SK-N-SH (cell line): ENCODE measurements around the gene CREB5. TPM values are rescaled to one million over a fixed set of nuclear protein-coding genes. Genes with fewer than 3 reads are reported as not detected.

Experiments
- CTCF ChIA-PET: fragments of 300-600, 350-600 bp; formaldehyde crosslinking; extraction: SDS; loops from one replicate; lab custom pipeline; 2021; lab: Yijun Ruan, JAX
- POLR2A ChIA-PET: fragments of 350-600 bp; sonication (Branson Sonifier 250); formaldehyde crosslinking; extraction: SDS; loops from one replicate; lab custom pipeline; 2020; ENCODE audit warnings: antibody characterized with exemption, inconsistent platforms; lab: Yijun Ruan, JAX
- DNase-seq: peaks from one replicate; pipeline ENCODE4 v3.0.0; 2012
- H2AFZ ChIP-seq: fragments of 200-600 bp; sonication (generic); 2 replicates; pipeline ENCODE4 v1.8.1; 2016; ENCODE audit warnings: antibody characterized with exemption, mild to moderate bottlenecking, low read depth
- H3F3A ChIP-seq: fragments of 200-600 bp; sonication (generic); replicated peaks from 2 replicates; pipeline ENCODE3; 2016; ENCODE audit warnings: antibody characterized with exemption, mild to moderate bottlenecking; ENCODE audit not compliant: insufficient read depth
- H3K27ac ChIP-seq, 2 experiments: fragments of 200-500 bp in 1 of 2; fragments of 200-600 bp in 1 of 2; sonication (Bioruptor generic) in 1 of 2; sonication (generic), shearing (Covaris generic) in 1 of 2; 2 replicates each; pipeline versions ENCODE4 v1.5.1 to v1.6.1; 2014 to 2016; ENCODE audit warnings: low read depth in 2 of 2, inconsistent platforms in 1 of 2, low read length in 1 of 2, mild to moderate bottlenecking in 1 of 2, mixed read lengths in 1 of 2
- H3K27me3 ChIP-seq: fragments of 200-600 bp; sonication (generic), shearing (Covaris generic); 2 replicates; pipeline ENCODE4 v1.6.1; 2016; ENCODE audit warnings: mixed run types; ENCODE audit not compliant: insufficient read depth
- H3K36me3 ChIP-seq, 2 experiments: fragments of 200-500 bp in 1 of 2; fragments of 200-600 bp in 1 of 2; sonication (Bioruptor generic) in 1 of 2; sonication (generic) in 1 of 2; replicated peaks in 1 of 2; 2 replicates each; pipeline versions ENCODE3 to v1.5.1; 2014 to 2016; ENCODE audit warnings: low read length in 1 of 2, mild to moderate bottlenecking in 1 of 2; ENCODE audit not compliant: insufficient read depth in 2 of 2, control insufficient read depth in 1 of 2
- H3K4me1 ChIP-seq, 2 experiments: fragments of 200-500 bp in 1 of 2; fragments of 200-600 bp in 1 of 2; sonication (Bioruptor generic) in 1 of 2; sonication (generic), shearing (Covaris generic) in 1 of 2; 2 replicates each; pipeline versions ENCODE4 v1.5.1 to v1.6.1; 2014 to 2016; ENCODE audit warnings: low read depth in 1 of 2, low read length in 1 of 2, mixed run types in 1 of 2; ENCODE audit not compliant: insufficient read depth in 2 of 2, control insufficient read depth in 1 of 2
- H3K4me2 ChIP-seq: fragments of 200-600 bp; sonication (generic), shearing (Covaris generic); 2 replicates; pipeline ENCODE4 v1.6.1; 2017; ENCODE audit warnings: mixed run types
- H3K4me3 ChIP-seq, 2 experiments: fragments of 200-500 bp in 1 of 2; fragments of 200-600 bp in 1 of 2; sonication (Bioruptor generic) in 1 of 2; sonication (generic), shearing (Covaris generic) in 1 of 2; 2 replicates each; pipeline versions ENCODE4 v1.5.1 to v1.8.1; 2014 to 2016; ENCODE audit warnings: low read depth in 2 of 2, inconsistent platforms in 1 of 2, low read length in 1 of 2, mild to moderate bottlenecking in 1 of 2, mixed read lengths in 1 of 2, moderate library complexity in 1 of 2
- H3K79me2 ChIP-seq: fragments of 200-600 bp; sonication (generic); 2 replicates; pipeline ENCODE4 v1.8.1; 2017; ENCODE audit warnings: mild to moderate bottlenecking; ENCODE audit not compliant: insufficient read depth
- H3K9ac ChIP-seq: fragments of 200-600 bp; sonication (generic); 2 replicates; pipeline ENCODE4 v1.6.1; 2017; ENCODE audit warnings: mixed run types
- H3K9me2 ChIP-seq: fragments of 200-600 bp; sonication (generic); 2 replicates; pipeline ENCODE4 v1.6.1; 2017; ENCODE audit warnings: mixed run types
- H3K9me3 ChIP-seq: fragments of 200-600 bp; sonication (generic); 2 replicates; pipeline ENCODE4 v1.6.1; 2017; ENCODE audit warnings: mixed run types, mild to moderate bottlenecking, moderate library complexity
- H4K20me1 ChIP-seq: fragments of 200-600 bp; sonication (generic); 2 replicates; pipeline ENCODE4 v1.6.1; 2017; ENCODE audit warnings: mild to moderate bottlenecking, mixed run types; ENCODE audit not compliant: insufficient read depth
- CHD2 ChIP-seq: fragments of 150-350 bp; IDR thresholded peaks from 2 replicates; pipeline ENCODE4 v1.6.1; 2018; ENCODE audit warnings: low read length; ENCODE audit not compliant: partially characterized antibody
- ELF1 ChIP-seq: IDR thresholded peaks from 2 replicates; pipeline ENCODE4 v1.4.0; 2012
- EP300 ChIP-seq, 2 experiments: IDR thresholded peaks; 2 replicates each; pipeline versions ENCODE4 v1.4.0 to v1.6.1; 2012; ENCODE audit warnings: borderline replicate concordance in 1 of 2, low read depth in 1 of 2, low read length in 1 of 2
- FOSL2 ChIP-seq: IDR thresholded peaks from 2 replicates; pipeline ENCODE4 v1.4.0; 2012; ENCODE audit warnings: low read depth, mild to moderate bottlenecking, moderate library complexity, borderline replicate concordance
- FOXM1 ChIP-seq: IDR thresholded peaks from 2 replicates; pipeline ENCODE4 v1.4.0; 2012; ENCODE audit warnings: low read depth, mild to moderate bottlenecking
- GABPA ChIP-seq: IDR thresholded peaks from 2 replicates; pipeline ENCODE4 v1.4.0; 2012; ENCODE audit warnings: low read depth, mild to moderate bottlenecking
- JUND ChIP-seq: IDR thresholded peaks from 2 replicates; pipeline ENCODE4 v1.4.0; 2012
- MXI1 ChIP-seq: IDR thresholded peaks from 2 replicates; pipeline ENCODE4 v1.6.1; 2012; ENCODE audit warnings: mild to moderate bottlenecking, low read depth, low read length, improper control_type of control experiment
- NFIC ChIP-seq: IDR thresholded peaks from 2 replicates; pipeline ENCODE4 v1.4.0; 2012; ENCODE audit warnings: borderline replicate concordance
- POLR2AphosphoS5 ChIP-seq: IDR thresholded peaks from 2 replicates; pipeline ENCODE4 v1.6.1; 2012; ENCODE audit warnings: low read depth, low read length
- SIN3A ChIP-seq: IDR thresholded peaks from 2 replicates; pipeline ENCODE4 v1.6.1; 2012; ENCODE audit warnings: low read depth, mild to moderate bottlenecking, low read length, moderate library complexity, borderline replicate concordance
- SMC3 ChIP-seq: IDR thresholded peaks from 2 replicates; pipeline ENCODE4 v1.6.1; 2012; ENCODE audit warnings: low read depth, low read length, improper control_type of control experiment
- TCF12 ChIP-seq: IDR thresholded peaks from 2 replicates; pipeline ENCODE4 v1.4.0; 2012
- TEAD4 ChIP-seq: IDR thresholded peaks from 2 replicates; pipeline ENCODE4 v1.4.0; 2012; ENCODE audit warnings: mild to moderate bottlenecking, borderline replicate concordance; ENCODE audit not compliant: insufficient read depth
- WGBS: methylation state at CpG from one replicate; pipeline ENCODE4 v1.1.6; 2017; ENCODE audit warnings: low lambda C conversion rate; 5-methylcytosine and 5-hydroxymethylcytosine counted together
- polyA plus RNA-seq, 3 experiments: library from polyadenylated mRNA; depleted of rRNA; stranded (reverse); fragments of >200 nt; gene quantifications; 2 replicates each; pipeline ENCODE4 v1.2.3, GENCODE V29; 2012
- TF ChIP-seq, protein P1 (sequence below): fragments of 150-350 bp; IDR thresholded peaks from 2 replicates; pipeline ENCODE4 v1.6.1; 2017; ENCODE audit warnings: antibody characterized with exemption, low read length, low read depth, borderline replicate concordance
- TF ChIP-seq, protein P2 (sequence below): IDR thresholded peaks from 2 replicates; pipeline ENCODE4 v1.4.0; 2012; ENCODE audit warnings: low read depth
- TF ChIP-seq, protein P3 (sequence below): fragments of 150-350 bp; IDR thresholded peaks from 2 replicates; pipeline ENCODE4 v1.6.1; 2016; ENCODE audit warnings: mild to moderate bottlenecking, low read depth, low read length
- TF ChIP-seq, protein P4 (sequence below): fragments of 200-600 bp; sonication (generic); IDR thresholded peaks from 2 replicates; pipeline ENCODE4 v1.6.1; 2017; ENCODE audit warnings: antibody characterized with exemption, mild to moderate bottlenecking, moderate library complexity
- TF ChIP-seq, protein P5 (sequence below): IDR thresholded peaks from 2 replicates; pipeline ENCODE4 v1.4.0; 2012; ENCODE audit warnings: low read depth, borderline replicate concordance
- TF ChIP-seq, protein P6 (sequence below): IDR thresholded peaks from 2 replicates; pipeline ENCODE4; 2012

Gene CREB5
- polyA plus RNA-seq, 1 of the 3 experiments (the other 2 are of a cell fraction): 19.3 TPM

DNA sequence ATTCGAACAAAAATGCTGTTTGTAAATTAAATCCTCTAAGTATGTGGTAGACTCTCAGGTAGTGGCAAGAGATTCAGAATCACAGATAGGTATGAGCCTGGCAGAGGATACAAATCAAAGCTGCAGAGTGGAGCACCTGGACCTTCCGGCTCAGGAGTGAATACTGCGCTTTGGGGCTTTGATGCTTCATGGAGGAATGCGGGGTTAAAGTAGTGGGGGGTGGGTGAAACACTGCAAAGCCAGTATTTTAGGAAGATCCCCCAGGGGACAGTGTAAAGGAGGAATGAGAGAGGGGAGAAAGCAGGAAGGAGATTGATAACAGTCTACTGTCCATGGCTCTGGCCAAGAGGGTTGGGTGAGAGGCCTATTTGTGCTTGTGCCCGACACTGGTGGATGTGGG, 43.2 kb downstream of the CREB5 start:
- no peaks in the 10 kb centered on the region for H3K27me3 ChIP-seq
- H3K4me1 ChIP-seq: no peaks in the 10 kb centered on the region
- no peaks in the 10 kb centered on the region for H3F3A ChIP-seq
- no peak overlapping the region for H2AFZ ChIP-seq
- no peaks in the 10 kb centered on the region for H3K36me3 ChIP-seq
- no peaks in the 10 kb centered on the region for H3K9me2 ChIP-seq
- TF ChIP-seq TCF12 (no peak), POLR2AphosphoS5 (no peak), FOSL2 (no peak), EP300 (IDR thresholded peaks at IDR 0.05; ENCODE audit: borderline replicate concordance in 1 of 2, low read depth in 1 of 2, low read length in 1 of 2) (no peak), TEAD4 (no peak), FOXM1 (no peak), MXI1 (no peak), JUND (no peak), ELF1 (no peak), NFIC (no peak), SMC3 (no peak), SIN3A (no peak), CHD2 (no peak), GABPA (no peak)
- TF ChIP-seq, protein P1, sequence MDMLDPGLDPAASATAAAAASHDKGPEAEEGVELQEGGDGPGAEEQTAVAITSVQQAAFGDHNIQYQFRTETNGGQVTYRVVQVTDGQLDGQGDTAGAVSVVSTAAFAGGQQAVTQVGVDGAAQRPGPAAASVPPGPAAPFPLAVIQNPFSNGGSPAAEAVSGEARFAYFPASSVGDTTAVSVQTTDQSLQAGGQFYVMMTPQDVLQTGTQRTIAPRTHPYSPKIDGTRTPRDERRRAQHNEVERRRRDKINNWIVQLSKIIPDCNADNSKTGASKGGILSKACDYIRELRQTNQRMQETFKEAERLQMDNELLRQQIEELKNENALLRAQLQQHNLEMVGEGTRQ: no peak
- TF ChIP-seq, protein P2, sequence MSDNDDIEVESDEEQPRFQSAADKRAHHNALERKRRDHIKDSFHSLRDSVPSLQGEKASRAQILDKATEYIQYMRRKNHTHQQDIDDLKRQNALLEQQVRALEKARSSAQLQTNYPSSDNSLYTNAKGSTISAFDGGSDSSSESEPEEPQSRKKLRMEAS: no peak
- TF ChIP-seq, protein P3, sequence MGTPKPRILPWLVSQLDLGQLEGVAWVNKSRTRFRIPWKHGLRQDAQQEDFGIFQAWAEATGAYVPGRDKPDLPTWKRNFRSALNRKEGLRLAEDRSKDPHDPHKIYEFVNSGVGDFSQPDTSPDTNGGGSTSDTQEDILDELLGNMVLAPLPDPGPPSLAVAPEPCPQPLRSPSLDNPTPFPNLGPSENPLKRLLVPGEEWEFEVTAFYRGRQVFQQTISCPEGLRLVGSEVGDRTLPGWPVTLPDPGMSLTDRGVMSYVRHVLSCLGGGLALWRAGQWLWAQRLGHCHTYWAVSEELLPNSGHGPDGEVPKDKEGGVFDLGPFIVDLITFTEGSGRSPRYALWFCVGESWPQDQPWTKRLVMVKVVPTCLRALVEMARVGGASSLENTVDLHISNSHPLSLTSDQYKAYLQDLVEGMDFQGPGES: no peak
- TF ChIP-seq, protein P4, sequence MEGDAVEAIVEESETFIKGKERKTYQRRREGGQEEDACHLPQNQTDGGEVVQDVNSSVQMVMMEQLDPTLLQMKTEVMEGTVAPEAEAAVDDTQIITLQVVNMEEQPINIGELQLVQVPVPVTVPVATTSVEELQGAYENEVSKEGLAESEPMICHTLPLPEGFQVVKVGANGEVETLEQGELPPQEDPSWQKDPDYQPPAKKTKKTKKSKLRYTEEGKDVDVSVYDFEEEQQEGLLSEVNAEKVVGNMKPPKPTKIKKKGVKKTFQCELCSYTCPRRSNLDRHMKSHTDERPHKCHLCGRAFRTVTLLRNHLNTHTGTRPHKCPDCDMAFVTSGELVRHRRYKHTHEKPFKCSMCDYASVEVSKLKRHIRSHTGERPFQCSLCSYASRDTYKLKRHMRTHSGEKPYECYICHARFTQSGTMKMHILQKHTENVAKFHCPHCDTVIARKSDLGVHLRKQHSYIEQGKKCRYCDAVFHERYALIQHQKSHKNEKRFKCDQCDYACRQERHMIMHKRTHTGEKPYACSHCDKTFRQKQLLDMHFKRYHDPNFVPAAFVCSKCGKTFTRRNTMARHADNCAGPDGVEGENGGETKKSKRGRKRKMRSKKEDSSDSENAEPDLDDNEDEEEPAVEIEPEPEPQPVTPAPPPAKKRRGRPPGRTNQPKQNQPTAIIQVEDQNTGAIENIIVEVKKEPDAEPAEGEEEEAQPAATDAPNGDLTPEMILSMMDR: no peak
- TF ChIP-seq, protein P5, sequence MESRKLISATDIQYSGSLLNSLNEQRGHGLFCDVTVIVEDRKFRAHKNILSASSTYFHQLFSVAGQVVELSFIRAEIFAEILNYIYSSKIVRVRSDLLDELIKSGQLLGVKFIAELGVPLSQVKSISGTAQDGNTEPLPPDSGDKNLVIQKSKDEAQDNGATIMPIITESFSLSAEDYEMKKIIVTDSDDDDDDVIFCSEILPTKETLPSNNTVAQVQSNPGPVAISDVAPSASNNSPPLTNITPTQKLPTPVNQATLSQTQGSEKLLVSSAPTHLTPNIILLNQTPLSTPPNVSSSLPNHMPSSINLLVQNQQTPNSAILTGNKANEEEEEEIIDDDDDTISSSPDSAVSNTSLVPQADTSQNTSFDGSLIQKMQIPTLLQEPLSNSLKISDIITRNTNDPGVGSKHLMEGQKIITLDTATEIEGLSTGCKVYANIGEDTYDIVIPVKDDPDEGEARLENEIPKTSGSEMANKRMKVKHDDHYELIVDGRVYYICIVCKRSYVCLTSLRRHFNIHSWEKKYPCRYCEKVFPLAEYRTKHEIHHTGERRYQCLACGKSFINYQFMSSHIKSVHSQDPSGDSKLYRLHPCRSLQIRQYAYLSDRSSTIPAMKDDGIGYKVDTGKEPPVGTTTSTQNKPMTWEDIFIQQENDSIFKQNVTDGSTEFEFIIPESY: no peak
- TF ChIP-seq, protein P6, sequence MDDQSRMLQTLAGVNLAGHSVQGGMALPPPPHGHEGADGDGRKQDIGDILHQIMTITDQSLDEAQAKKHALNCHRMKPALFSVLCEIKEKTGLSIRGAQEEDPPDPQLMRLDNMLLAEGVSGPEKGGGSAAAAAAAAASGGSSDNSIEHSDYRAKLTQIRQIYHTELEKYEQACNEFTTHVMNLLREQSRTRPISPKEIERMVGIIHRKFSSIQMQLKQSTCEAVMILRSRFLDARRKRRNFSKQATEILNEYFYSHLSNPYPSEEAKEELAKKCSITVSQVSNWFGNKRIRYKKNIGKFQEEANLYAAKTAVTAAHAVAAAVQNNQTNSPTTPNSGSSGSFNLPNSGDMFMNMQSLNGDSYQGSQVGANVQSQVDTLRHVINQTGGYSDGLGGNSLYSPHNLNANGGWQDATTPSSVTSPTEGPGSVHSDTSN: no peak
- H3K79me2 ChIP-seq: no peaks in the 10 kb centered on the region
- H4K20me1 ChIP-seq: no peaks in the 10 kb centered on the region
- H3K9me3 ChIP-seq: no peaks in the 10 kb centered on the region
- H3K9ac ChIP-seq: no peak overlapping the region
- POLR2A ChIA-PET: no interaction called here
- 58% methylated on average over 5 of the region's 5 CpGs for WGBS
- no peak for DNase-seq
- CTCF ChIA-PET: interaction anchor here (0.7 to 0.8 kb wide), 2 partner anchors 163 to 467 kb away, joined by 3 read pairs; no protein-coding TSS in a partner anchor
- H3K4me2 ChIP-seq: no peak overlapping the region
- no peak overlapping the region for H3K4me3 ChIP-seq
- H3K27ac ChIP-seq: no peak overlapping the region
